H9 (cell line): ENCODE measurements around the gene UNC45A. TPM values are rescaled to one million over a fixed set of nuclear protein-coding genes. Genes with fewer than 3 reads are reported as not detected.

Source experiments
- DNase-seq: peaks from one replicate; pipeline ENCODE4 v3.0.0-alpha.2; 2017
- H2AFZ ChIP-seq: one replicate; pipeline ENCODE4 v1.6.1; 2013; ENCODE audit warnings: mild to moderate bottlenecking, low read length, control low read depth, moderate library complexity
- H2AK5ac ChIP-seq: 2 replicates; pipeline ENCODE4 v1.6.1; 2013; ENCODE audit warnings: low read length, control low read depth, mixed read lengths; ENCODE audit not compliant: insufficient read length
- H2BK120ac ChIP-seq: one replicate; pipeline ENCODE4 v1.6.1; 2013; ENCODE audit warnings: low read depth, mild to moderate bottlenecking, low read length, control low read depth, inconsistent platforms; ENCODE audit not compliant: poor library complexity, severe bottlenecking
- H2BK12ac ChIP-seq: 2 replicates; pipeline ENCODE4 v1.6.1; 2013; ENCODE audit warnings: low read length, control low read depth, mixed read lengths, low read depth; ENCODE audit not compliant: insufficient read length
- H2BK15ac ChIP-seq: 2 replicates; pipeline ENCODE4 v1.6.1; 2013; ENCODE audit warnings: low read depth, low read length, control low read depth
- H2BK20ac ChIP-seq: one replicate; pipeline ENCODE4 v1.6.1; 2013; ENCODE audit warnings: low read depth, mild to moderate bottlenecking, low read length, control low read depth, inconsistent platforms; ENCODE audit not compliant: poor library complexity, severe bottlenecking
- H2BK5ac ChIP-seq: 2 replicates; pipeline ENCODE4 v1.6.1; 2013; ENCODE audit warnings: low read length, control low read depth, mixed read lengths; ENCODE audit not compliant: insufficient read length
- H3K14ac ChIP-seq: 2 replicates; pipeline ENCODE4 v1.6.1; 2013; ENCODE audit warnings: low read length, control low read depth; ENCODE audit not compliant: insufficient read depth
- H3K18ac ChIP-seq: 2 replicates; pipeline ENCODE4 v1.6.1; 2013; ENCODE audit warnings: low read depth, mild to moderate bottlenecking, mixed read lengths, low read length, control low read depth; ENCODE audit not compliant: insufficient read length
- H3K23ac ChIP-seq: 2 replicates; pipeline ENCODE4 v1.6.1; 2013; ENCODE audit warnings: low read length, control low read depth, mixed read lengths, low read depth; ENCODE audit not compliant: insufficient read length
- H3K23me2 ChIP-seq: 2 replicates; pipeline ENCODE4 v1.6.1; 2013; ENCODE audit warnings: low read depth, mild to moderate bottlenecking, mixed read lengths, low read length, control low read depth; ENCODE audit not compliant: insufficient read length, poor library complexity, severe bottlenecking
- H3K27ac ChIP-seq: 2 replicates; pipeline ENCODE4 v1.5.1; 2013; ENCODE audit warnings: low read length, control low read depth, mixed read lengths, low read depth; ENCODE audit not compliant: insufficient read length
- H3K27me3 ChIP-seq: 2 replicates; pipeline ENCODE4 v1.6.1; 2013; ENCODE audit warnings: low read length, control low read depth, inconsistent platforms; ENCODE audit not compliant: insufficient read depth
- H3K4ac ChIP-seq: 2 replicates; pipeline ENCODE4 v1.6.1; 2013; ENCODE audit warnings: low read depth, mild to moderate bottlenecking, control low read depth, inconsistent platforms, low read length, moderate library complexity
- H3K4me1 ChIP-seq: 2 replicates; pipeline ENCODE4 v1.6.1; 2013; ENCODE audit warnings: low read length, control low read depth, inconsistent platforms; ENCODE audit not compliant: insufficient read depth
- H3K4me2 ChIP-seq: 2 replicates; pipeline ENCODE4 v1.6.1; 2013; ENCODE audit warnings: low read length, control low read depth, mixed read lengths; ENCODE audit not compliant: insufficient read length, insufficient read depth
- H3K56ac ChIP-seq: 2 replicates; pipeline ENCODE4 v1.6.1; 2013; ENCODE audit warnings: low read depth, mild to moderate bottlenecking, mixed read lengths, low read length, control low read depth; ENCODE audit not compliant: insufficient read length
- H3K79me1 ChIP-seq: 2 replicates; pipeline ENCODE4 v1.6.1; 2013; ENCODE audit warnings: low read depth, mild to moderate bottlenecking, moderate library complexity, low read length, control low read depth, inconsistent platforms; ENCODE audit not compliant: insufficient read depth, poor library complexity, severe bottlenecking
- H3K79me2 ChIP-seq: 2 replicates; pipeline ENCODE4 v1.6.1; 2013; ENCODE audit warnings: low read length, control low read depth, inconsistent platforms; ENCODE audit not compliant: insufficient read depth
- H3K9ac ChIP-seq: 2 replicates; pipeline ENCODE4 v1.6.1; 2013; ENCODE audit warnings: low read length, control low read depth, mixed read lengths; ENCODE audit not compliant: insufficient read length; ENCODE audit errors: extremely low read depth
- H3K9me3 ChIP-seq: one replicate; pipeline ENCODE4 v1.6.1; 2013; ENCODE audit warnings: low read depth, low read length, inconsistent platforms; ENCODE audit not compliant: control insufficient read depth
- H3T11ph ChIP-seq: one replicate; pipeline ENCODE4 v1.6.1; 2013; ENCODE audit warnings: mild to moderate bottlenecking, low read length, control low read depth, inconsistent platforms
- H4K20me1 ChIP-seq: one replicate; pipeline ENCODE4 v1.6.1; 2013; ENCODE audit not compliant: control insufficient read depth, insufficient read length, insufficient read depth
- H4K5ac ChIP-seq: 2 replicates; pipeline ENCODE4 v1.6.1; 2013; ENCODE audit warnings: low read depth, mild to moderate bottlenecking, mixed read lengths, low read length, control low read depth; ENCODE audit not compliant: insufficient read length
- H4K8ac ChIP-seq: replicated peaks from 2 replicates; pipeline ENCODE4 v1.6.1; 2013; ENCODE audit warnings: low read length, control low read depth, mixed read lengths, low read depth; ENCODE audit not compliant: insufficient read length
- H4K91ac ChIP-seq: 2 replicates; pipeline ENCODE4 v1.6.1; 2013; ENCODE audit warnings: low read depth, mild to moderate bottlenecking, moderate library complexity, mixed read lengths, low read length, control low read depth; ENCODE audit not compliant: insufficient read length
- H3K27ac Mint-ChIP-seq, 3 experiments: 2 replicates in 2 of 3; 3 replicates in 1 of 3; pipeline ENCODE4 v1.8.0; 2020 to 2021; ENCODE audit warnings: mixed read lengths in 3 of 3, mild to moderate bottlenecking in 1 of 3, moderate library complexity in 1 of 3
- H3K27me3 Mint-ChIP-seq: 2 replicates; pipeline ENCODE4 v1.8.0; 2021; ENCODE audit warnings: low read depth, mild to moderate bottlenecking, moderate library complexity, mixed read lengths
- H3K36me3 Mint-ChIP-seq, 3 experiments: 2 replicates in 2 of 3; 3 replicates in 1 of 3; pipeline ENCODE4 v1.8.0; 2020 to 2021; ENCODE audit warnings: low read depth in 3 of 3, mixed read lengths in 3 of 3; ENCODE audit not compliant: insufficient read depth in 1 of 3
- H3K4me1 Mint-ChIP-seq, 2 experiments: 2 replicates each; pipeline ENCODE4 v1.8.0; 2020; ENCODE audit warnings: mixed read lengths in 2 of 2
- H3K4me3 Mint-ChIP-seq, 2 experiments: 2 replicates in 1 of 2; 3 replicates in 1 of 2; pipeline ENCODE4 v1.8.0; 2020 to 2021; ENCODE audit warnings: mild to moderate bottlenecking in 2 of 2, mixed read lengths in 2 of 2, moderate library complexity in 1 of 2
- H3K9me3 Mint-ChIP-seq, 2 experiments: 2 replicates in 1 of 2; 3 replicates in 1 of 2; pipeline ENCODE4 v1.8.0; 2020; ENCODE audit warnings: mild to moderate bottlenecking in 2 of 2, mixed read lengths in 2 of 2, moderate library complexity in 1 of 2
- WGBS: extraction: QIAGEN DNeasy Blood & Tissue Kit; methylation state at CpG from one replicate; pipeline ENCODE4 v1.1.7; 2013; ENCODE audit warnings: missing lambda C conversion rate, low lambda C conversion rate, mixed read lengths; ENCODE audit not compliant: insufficient read length; ENCODE audit errors: extremely low coverage; 5-methylcytosine and 5-hydroxymethylcytosine counted together
- total RNA-seq: library from RNA; stranded (reverse); gene quantifications from 2 replicates; pipeline ENCODE4 v1.2.1, GENCODE V29; 2021
- TF ChIP-seq, protein P1 (sequence below): fragments of 200-600 bp; sonication (generic); conservative IDR thresholded peaks from 3 replicates; pipeline ENCODE4 v1.8.0; 2021; ENCODE audit warnings: antibody characterized with exemption, mild to moderate bottlenecking

The UNC45A gene
- total RNA-seq, 1 experiment from 2014 or later = 84.6 TPM

DNA sequence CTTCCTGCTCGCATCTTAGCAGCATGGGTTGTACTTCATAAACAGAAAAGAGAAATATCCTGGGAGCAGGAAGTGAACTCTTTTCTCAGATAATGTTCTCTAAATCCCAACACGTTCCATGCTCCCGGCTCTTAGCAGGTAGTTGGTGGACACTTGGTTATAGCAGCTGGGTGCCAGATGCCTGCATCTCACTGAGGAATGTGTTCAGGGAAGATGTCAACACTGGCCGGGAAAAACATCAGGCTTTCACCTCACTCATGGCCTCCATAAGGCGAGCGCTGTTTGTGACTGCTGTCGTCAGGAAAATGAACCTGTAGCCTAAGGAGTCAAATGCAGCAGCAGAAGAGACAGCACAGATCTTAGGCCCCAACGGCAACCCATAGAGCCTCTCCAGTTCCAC is 63.7 kb downstream of the UNC45A start:
- Histone ChIP-seq H3K23ac (no peak overlapping the region), H3K27ac (no peak overlapping the region), H3K56ac (no peak overlapping the region), H3K4me2 (no peak overlapping the region), H3K9ac (no peak overlapping the region), H4K8ac (no peak overlapping the region), H3K79me1 (no peaks in the 10 kb centered on the region), H4K5ac (no peak overlapping the region), H2BK5ac (no peak overlapping the region), H2BK12ac (no peak overlapping the region), H3K27me3 (no peaks in the 10 kb centered on the region), H4K91ac (no peak overlapping the region), H2BK20ac (no peak overlapping the region), H2AK5ac (no peak overlapping the region), H3K4me1 (no peaks in the 10 kb centered on the region), H3K23me2 (no peaks in the 10 kb centered on the region), H3T11ph (no peak overlapping the region), H3K9me3 (no peaks in the 10 kb centered on the region), H2BK120ac (no peak overlapping the region), H2BK15ac (no peak overlapping the region), H2AFZ (no peak overlapping the region), H3K14ac (no peak overlapping the region), H4K20me1 (no peaks in the 10 kb centered on the region), H3K79me2 (peaks cover 3% of the 10 kb centered on the region; the same call in 1 of the 2 replicates), H3K4ac (no peak overlapping the region), H3K18ac (no peak overlapping the region)
- TF ChIP-seq, protein P1, sequence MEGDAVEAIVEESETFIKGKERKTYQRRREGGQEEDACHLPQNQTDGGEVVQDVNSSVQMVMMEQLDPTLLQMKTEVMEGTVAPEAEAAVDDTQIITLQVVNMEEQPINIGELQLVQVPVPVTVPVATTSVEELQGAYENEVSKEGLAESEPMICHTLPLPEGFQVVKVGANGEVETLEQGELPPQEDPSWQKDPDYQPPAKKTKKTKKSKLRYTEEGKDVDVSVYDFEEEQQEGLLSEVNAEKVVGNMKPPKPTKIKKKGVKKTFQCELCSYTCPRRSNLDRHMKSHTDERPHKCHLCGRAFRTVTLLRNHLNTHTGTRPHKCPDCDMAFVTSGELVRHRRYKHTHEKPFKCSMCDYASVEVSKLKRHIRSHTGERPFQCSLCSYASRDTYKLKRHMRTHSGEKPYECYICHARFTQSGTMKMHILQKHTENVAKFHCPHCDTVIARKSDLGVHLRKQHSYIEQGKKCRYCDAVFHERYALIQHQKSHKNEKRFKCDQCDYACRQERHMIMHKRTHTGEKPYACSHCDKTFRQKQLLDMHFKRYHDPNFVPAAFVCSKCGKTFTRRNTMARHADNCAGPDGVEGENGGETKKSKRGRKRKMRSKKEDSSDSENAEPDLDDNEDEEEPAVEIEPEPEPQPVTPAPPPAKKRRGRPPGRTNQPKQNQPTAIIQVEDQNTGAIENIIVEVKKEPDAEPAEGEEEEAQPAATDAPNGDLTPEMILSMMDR = no peak
- Mint-ChIP-seq H3K9me3 (peaks cover 0 to 2% of the 10 kb centered on the region in 2 experiments; a peak in 2 of 5 replicates), H3K27me3 (0 out of 2 replicates have a peak, but pooled peaks cover 3% of the 10 kb centered on the region), H3K4me1 (peaks cover 3 to 8% of the 10 kb centered on the region in 2 experiments), H3K4me3 (no peak overlapping the region), H3K36me3 (peaks cover 18 to 58% (median 52%) of the 10 kb centered on the region in 3 experiments; a peak in 6 of 7 replicates), H3K27ac (no peak overlapping the region)
- no peak for DNase-seq
- no CpG with 5 or more reads among the region's 8 CpGs for WGBS
